Epithelial cell of prostate (primary cell): ENCODE results near the gene PTPRG.

Experiments used
- DNase-seq: peaks from one replicate; pipeline ENCODE4 v3.0.0-alpha.2; 2011; ENCODE audit warnings: low read depth, low spot score
- H3K27ac ChIP-seq: fragments of 450-650 bp; 2 replicates; pipeline ENCODE4 v1.5.1; 2017; ENCODE audit warnings: mild to moderate bottlenecking

The PTPRG gene

DNA sequence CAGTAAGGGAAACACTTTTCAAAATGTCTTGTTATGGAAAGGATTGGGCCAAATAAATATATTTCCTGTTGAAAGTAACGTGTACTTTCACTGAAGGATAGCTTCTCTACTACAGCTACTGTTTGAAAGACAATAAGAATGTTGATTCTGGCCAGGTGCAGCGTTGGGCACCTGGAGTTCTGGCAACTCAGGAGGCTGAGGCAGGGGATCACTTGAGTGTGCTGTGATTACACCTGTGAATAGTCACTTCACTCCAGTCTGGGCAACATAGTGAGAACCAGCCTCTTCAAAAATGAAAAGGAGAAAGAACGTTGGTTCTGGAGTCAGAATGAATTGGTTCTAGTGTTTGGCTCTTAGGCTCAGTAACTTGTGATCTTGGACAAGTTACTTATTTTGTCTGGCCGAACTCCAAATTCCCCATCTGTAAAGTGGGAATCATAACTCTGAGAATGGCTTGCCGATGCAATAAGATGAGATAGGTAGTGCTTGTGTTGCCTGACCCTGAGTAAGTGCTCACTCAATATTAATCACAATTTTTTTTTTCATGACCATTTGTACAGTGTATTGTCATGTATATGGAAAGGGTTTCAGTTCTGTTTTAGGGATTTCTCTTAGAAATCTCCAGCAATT lies 310.8 kb downstream of the PTPRG start:
- no peak for DNase-seq
- H3K27ac ChIP-seq = no peak overlapping the region

DNA sequence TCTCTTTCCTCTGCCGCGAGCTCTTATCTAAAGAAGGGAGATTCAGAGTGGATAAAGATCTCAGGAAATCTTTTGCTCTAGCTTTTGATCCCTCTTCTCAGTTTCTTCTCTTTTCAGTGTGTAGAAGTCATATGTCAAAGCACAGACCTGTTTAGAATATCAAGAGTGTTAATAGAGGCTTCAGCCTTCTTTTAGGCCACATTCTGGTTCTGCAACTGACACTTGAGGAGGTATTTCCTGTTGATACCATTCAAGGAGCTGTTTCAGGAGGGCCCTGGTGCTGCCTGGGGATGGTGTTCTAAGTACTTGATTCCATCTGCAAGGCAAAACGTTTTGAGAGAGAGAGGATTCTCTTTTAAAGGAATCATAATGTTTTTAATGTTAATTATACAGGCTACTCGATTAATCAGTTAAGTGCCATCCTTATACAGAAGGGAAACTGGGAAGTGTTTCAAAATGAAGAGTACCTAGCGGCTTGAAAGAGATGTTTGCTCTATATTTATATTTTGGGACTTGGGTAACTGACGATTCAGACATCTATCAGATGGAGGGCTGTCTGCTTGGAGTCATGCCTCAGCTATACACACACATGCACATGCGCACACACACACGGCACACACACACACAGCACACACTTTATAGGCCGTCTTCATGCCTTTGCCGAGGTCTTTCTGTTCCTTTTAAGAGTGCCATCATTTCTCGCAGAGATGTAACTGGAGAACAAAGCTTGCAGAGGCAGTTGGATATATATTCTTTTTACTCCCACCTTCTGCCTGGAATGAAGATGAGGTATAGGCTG lies 313.9 kb downstream of the PTPRG start:
- no peak overlapping the region for H3K27ac ChIP-seq
- DNase-seq = no peak

DNA sequence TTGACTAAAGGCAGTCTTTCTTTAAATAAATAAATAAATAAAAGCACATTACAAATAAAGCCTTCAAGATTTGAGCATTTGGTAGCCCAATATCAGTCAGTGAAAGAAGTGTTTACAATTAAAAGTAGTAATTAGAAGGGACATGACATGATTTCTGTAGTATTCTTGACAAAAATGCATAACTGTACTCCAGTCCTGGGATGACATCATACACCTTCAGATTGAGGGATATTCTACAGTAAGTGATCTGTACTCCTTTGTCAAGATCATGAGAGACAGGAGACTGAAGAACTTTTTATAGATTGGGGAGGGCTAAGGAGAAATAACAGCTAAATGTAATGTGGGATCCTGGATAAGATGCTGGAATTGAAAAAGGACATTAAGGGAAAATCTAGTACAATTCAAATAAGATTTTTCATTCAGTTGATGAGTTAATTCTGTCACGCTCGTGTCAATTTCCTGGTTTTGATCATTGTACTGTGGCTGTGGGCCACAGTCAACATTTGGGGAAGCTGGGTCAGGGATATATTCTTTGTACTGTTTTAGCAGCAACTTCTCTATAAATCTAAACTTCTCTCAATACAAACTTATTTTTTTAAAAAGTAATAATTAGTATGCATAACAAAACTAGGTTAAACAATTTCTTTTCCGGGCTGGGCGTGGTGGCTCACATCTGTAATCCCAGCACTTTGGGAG lies 314.8 kb downstream of the PTPRG start:
- H3K27ac ChIP-seq = no peak overlapping the region
- no peak for DNase-seq

DNA sequence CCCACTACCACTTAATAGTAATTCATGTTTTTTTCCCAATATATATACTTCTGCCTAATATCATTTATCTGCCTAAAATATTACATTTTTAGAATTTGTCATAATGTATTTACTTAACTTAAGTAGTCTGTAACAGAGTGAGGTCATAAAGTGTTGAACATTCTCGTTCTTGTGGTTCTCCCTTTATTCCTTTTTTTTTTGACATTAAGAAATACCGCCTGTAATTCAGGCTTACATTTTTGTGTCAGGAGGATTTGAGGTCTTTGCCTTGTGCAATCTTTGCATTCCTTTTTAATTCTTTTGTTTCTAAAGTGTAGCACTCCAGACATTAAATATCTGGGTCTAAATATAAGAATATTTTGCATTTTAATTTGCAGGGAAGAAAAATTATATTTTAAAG lies 315.4 kb downstream of the PTPRG start:
- no peak overlapping the region for H3K27ac ChIP-seq
- no peak for DNase-seq

GRCh38 chr3:61877359-61878138 lies 316.2 kb downstream of the PTPRG start:
- H3K27ac ChIP-seq = no peak overlapping the region
- no peak for DNase-seq

- no peak overlapping the region for H3K27ac ChIP-seq
- no peak for DNase-seq
Observed at GRCh38 chr3:61882253-61882652, 320.9 kb downstream of the PTPRG start.

DNA sequence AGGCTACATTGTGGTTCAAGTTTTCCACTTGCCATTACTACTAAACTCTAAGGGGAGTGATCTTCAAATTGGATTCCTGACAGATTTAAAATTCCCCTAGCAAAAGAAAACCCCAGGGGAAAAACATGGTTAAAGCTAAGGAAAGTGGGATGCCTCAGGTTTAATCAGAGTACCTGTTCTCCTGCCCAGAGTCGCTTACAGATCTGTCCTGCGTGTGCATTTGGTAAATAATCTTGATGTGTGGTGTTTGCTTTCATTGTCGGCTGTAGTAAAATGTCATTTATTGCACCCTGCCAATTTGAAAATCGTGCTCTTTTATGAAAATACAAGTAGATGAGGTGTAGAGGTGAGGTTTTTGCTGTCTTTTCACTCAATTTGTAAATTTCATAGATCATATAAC lies 323.4 kb downstream of the PTPRG start:
- no peak for DNase-seq
- H3K27ac ChIP-seq = no peak overlapping the region

GRCh38 chr3:61885414-61885813 lies 324.0 kb downstream of the PTPRG start:
- no peak for DNase-seq
- no peak overlapping the region for H3K27ac ChIP-seq

- DNase-seq = no peak
- H3K27ac ChIP-seq = no peak overlapping the region
Observed at GRCh38 chr3:61887206-61887605, 325.8 kb downstream of the PTPRG start.

DNA sequence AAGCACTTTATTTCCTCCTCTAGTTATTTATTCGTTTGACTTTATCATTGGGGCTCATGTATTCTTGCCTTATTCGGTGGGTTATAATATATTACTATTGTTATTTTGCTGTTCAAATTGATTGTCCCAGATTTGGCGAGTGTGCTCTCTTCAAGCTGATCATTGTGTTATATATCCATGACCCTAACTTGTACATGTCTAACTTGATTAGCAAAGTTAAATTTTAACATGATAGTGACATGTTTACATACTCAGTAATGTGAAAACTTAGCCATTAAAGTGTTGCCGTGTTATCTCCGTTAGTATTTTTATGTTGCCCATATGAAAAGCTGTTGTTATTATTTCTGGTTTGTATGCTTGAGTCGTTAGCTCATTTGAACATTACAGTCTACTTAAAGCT lies 327.9 kb downstream of the PTPRG start:
- H3K27ac ChIP-seq = no peak overlapping the region
- DNase-seq = no peak

DNA sequence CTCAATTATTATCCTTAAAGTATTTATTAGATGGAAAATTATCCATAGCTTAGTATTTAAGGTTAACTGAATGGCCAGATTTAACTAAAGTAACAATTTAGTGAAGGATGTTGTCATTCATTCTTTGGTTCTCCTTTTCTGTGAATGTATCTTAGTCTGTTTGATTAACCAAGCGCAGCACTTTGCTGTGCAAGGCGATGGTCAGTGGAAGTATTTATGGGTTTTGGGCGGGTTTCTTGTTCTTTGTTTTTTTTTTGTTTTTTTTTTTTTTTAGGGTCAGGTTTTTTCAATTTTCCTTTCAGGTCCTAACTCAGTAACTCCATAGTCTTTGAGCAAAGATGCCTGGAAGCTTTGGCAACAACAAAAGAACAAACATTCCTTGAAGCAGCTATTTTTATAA lies 328.8 kb downstream of the PTPRG start:
- no peak overlapping the region for H3K27ac ChIP-seq
- no peak for DNase-seq

DNA sequence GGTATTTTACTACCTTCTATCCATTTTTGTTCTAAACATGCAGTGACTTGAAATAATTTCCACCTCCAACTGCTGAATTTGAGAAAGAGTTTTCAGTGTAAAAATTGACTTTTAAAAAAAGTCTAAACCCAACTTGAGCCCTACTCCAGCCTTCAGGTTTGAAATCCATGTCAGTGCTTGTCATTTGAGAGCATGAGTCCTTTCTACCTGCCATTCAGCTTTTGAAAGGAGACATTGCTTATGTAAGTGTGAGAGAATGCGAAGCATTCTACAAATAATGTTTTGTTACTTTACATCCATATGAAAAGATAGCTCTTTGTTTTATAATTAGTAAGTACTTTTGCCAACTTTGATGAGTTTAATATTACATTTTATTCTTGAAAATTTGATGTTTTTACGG lies 329.2 kb downstream of the PTPRG start:
- no peak for DNase-seq
- H3K27ac ChIP-seq = no peak overlapping the region

GRCh38 chr3:61892891-61893290 lies 331.5 kb downstream of the PTPRG start:
- H3K27ac ChIP-seq = no peak overlapping the region
- no peak for DNase-seq

- DNase-seq = no peak
- H3K27ac ChIP-seq = no peak overlapping the region
Observed at GRCh38 chr3:61893840-61894566, 332.6 kb downstream of the PTPRG start.

- H3K27ac ChIP-seq = no peak overlapping the region
- peak; percentile 93 for DNase-seq
Observed at GRCh38 chr3:61894988-61895935, 333.9 kb downstream of the PTPRG start.

- DNase-seq = no peak
- H3K27ac ChIP-seq = no peak overlapping the region
Observed at GRCh38 chr3:61896251-61896650, 334.9 kb downstream of the PTPRG start.

- no peak overlapping the region for H3K27ac ChIP-seq
- DNase-seq = no peak
Observed at GRCh38 chr3:61897848-61898247, 336.5 kb downstream of the PTPRG start.

DNA sequence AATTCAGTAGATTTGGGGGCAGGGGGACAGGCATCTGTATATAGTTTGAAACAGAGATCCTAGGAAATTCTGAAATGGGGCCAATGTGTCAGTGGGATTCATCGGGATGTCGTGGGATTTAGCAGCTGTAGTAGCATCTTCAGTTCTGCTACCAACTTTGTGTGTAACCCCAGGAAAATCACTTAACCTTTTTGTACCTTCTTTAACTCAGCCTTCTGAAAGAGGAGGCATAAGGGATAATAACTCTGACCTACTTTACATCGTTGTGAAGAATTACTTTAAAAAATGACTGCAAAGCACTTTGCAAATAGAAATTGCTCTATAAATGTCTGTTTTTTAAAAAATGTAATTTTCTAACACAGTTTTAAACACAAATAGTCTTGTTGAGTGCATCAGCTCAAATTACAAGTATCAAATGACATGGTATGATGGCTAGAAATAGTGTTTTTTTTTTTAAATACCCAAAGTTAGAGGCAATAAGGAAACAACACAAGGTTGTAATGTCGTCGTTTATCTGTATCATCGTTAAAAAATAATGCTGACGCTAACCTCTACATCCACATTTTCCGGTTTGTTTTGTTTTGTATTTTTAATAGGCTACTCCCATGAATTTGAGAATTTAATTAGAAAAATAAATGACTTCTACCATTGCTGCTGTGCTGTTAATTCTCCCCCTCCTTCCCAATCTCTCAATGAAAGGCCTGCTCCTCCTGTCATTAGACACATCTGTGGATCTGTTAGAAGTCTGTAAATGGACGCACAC lies 338.5 kb downstream of the PTPRG start:
- H3K27ac ChIP-seq = no peak overlapping the region
- no peak for DNase-seq
